Measurements from ENCODE around the gene KCTD15.

The KCTD15 gene

DNA sequence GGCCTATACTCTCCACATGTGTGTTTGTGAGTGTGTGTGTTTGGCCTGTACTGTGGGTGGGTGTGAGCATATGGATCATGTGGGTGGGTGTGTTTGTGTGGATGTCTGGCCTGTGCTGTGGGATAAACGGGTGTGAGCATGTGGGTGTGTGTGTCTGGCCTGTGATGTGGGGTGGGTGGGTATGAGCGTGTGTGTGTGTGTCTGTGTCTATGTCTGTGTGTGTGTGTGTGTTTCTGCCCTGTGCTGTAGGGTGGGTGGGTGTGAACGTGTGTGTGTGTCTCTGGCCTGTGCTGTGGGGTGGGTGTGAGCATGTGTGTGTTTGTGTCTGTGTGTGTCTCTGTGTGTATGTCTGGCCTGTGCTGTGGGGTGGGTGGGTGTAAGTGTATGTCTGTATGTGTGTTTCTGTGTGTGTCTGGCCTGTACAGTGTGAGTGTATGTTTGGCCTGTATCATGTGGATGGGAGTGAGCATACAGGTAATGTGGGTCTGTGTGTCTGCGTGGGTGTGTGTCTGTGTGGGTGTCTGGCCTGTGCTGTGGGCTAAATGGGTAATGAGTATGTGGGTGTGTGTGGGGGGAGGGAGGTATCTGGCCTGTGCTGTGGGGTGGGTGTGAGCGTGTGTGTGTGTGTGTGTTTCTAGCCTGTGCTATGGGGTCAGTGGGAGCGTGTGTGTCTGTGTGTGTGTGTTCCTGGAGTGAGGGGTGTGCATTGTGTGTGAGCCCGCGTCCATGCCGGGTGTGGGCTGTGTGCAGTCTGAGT is 20.8 kb upstream of the KCTD15 start:
- in situ Hi-C loops (cut with MboI; ENCODE audit: low sequenced_read_pairs, unreplicated experiment), result no loop called here
- TF ChIP-seq, protein P1, sequence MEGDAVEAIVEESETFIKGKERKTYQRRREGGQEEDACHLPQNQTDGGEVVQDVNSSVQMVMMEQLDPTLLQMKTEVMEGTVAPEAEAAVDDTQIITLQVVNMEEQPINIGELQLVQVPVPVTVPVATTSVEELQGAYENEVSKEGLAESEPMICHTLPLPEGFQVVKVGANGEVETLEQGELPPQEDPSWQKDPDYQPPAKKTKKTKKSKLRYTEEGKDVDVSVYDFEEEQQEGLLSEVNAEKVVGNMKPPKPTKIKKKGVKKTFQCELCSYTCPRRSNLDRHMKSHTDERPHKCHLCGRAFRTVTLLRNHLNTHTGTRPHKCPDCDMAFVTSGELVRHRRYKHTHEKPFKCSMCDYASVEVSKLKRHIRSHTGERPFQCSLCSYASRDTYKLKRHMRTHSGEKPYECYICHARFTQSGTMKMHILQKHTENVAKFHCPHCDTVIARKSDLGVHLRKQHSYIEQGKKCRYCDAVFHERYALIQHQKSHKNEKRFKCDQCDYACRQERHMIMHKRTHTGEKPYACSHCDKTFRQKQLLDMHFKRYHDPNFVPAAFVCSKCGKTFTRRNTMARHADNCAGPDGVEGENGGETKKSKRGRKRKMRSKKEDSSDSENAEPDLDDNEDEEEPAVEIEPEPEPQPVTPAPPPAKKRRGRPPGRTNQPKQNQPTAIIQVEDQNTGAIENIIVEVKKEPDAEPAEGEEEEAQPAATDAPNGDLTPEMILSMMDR (IDR thresholded peaks at IDR 0.05; ENCODE audit: borderline replicate concordance, control extremely low read depth, extremely low read depth, insufficient read depth, missing control alignments), result no peak
- DNase-seq (ENCODE audit: low spot score), result no peak

DNA sequence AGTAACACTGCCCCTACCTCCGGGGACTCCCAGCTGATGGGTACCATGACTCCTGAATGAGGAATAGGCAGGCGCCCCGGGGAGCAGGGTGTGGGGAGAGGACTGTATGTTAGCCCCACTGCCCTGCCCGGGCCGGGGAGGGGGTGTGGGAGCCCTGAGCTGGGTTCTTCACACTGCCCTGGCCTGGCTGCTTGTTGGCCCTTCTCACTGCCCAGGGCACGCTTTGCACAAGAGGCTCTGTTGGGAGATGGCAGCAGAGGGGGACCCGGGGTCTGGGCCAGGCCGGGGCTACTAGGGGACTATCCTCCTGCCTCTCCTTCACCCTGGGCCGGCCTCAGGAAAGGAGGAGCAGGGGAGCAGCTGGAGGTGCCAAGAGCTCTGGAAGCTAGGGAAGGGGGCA is 19.3 kb upstream of the KCTD15 start:
- no peak for DNase-seq (ENCODE audit: low spot score)
- TF ChIP-seq, protein P1 (IDR thresholded peaks at IDR 0.05; ENCODE audit: borderline replicate concordance, control extremely low read depth, extremely low read depth, insufficient read depth, missing control alignments), result no peak
- in situ Hi-C loops (cut with MboI; ENCODE audit: low sequenced_read_pairs, unreplicated experiment), result no loop called here

DNA sequence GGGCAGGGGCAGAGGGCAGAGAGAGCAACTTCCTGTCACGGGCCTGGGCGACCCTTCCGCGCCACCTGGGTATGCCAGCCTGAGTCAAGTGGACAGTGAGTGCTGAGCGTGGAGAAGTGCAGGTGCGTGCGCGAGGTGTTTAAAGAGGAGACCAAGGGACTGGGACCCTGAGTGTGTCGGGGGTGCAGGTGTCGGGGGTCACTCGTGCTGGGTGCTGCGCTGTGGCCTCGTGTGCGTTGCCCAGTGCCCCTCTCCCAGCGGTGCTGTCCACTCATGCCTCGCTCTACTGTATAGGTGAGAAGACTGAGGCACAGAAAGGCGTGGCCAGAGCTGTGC is 18.9 kb upstream of the KCTD15 start:
- TF ChIP-seq, protein P1 (IDR thresholded peaks at IDR 0.05; ENCODE audit: borderline replicate concordance, control extremely low read depth, extremely low read depth, insufficient read depth, missing control alignments), result no peak
- no peak for DNase-seq (ENCODE audit: low spot score)
- in situ Hi-C loops (cut with MboI; ENCODE audit: low sequenced_read_pairs, unreplicated experiment), result no loop called here

DNA sequence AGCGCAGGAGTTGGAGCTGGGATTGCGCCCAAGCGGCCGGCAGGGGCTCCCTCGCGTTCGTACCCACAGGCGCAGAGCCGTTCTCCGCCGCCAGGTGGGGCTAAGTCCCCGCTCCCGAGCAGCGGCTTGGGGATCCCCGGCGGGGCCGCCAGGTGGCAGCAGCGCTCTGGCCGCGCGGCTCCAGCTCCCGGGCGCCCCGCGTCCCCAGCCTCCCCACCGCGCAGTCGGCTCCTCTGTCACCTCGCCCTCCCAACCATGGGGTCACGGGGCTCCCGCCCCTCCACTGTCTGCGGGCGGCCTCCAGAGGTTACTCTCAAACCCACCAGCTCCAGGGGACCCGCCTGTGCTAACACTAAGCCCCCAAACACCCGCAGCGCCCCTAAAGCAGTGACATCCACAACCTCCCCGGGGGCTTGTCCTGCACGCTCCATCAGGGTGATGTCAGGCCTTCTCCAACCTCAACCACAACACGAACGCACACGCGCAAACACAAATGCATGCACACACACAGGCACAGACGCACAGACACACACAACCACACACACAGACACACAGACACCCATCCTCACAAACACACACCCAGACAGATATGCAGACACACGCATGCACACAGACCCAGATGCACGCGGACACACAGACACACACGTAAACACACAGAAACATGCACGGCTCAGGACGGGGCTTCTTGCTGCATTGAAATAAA is 18.4 kb upstream of the KCTD15 start:
- in situ Hi-C loops (cut with MboI; ENCODE audit: low sequenced_read_pairs, unreplicated experiment), result no loop called here
- DNase-seq (ENCODE audit: low spot score), result peak; percentile 98
- TF ChIP-seq, protein P1 (IDR thresholded peaks at IDR 0.05; ENCODE audit: borderline replicate concordance, control extremely low read depth, extremely low read depth, insufficient read depth, missing control alignments), result peak; percentile 100

DNA sequence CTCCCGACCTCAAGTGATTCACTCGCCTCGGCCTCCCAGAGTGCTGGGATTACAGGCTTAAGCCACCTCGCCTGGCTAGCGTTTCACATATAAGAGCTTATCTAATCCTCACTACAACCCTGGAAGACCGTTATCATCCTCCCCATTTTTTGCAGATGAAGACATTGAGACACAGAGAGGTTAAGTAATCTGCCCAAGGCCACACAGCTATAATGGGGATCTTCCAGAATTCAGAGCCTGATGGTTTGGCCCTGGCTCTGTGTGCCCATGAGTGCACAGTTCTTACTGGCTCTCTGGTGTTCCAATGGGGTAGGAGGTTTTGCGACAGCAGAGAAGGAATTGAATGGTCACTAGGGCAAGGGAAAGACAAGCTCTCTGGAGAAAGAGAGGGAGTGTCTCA is 16.8 kb upstream of the KCTD15 start:
- TF ChIP-seq, protein P1 (IDR thresholded peaks at IDR 0.05; ENCODE audit: borderline replicate concordance, control extremely low read depth, extremely low read depth, insufficient read depth, missing control alignments), result no peak
- in situ Hi-C loops (cut with MboI; ENCODE audit: low sequenced_read_pairs, unreplicated experiment), result loop anchor here (10.0 kb wide), 1 partner anchor 315 kb away; no protein-coding TSS in a partner anchor
- no peak for DNase-seq (ENCODE audit: low spot score)

DNA sequence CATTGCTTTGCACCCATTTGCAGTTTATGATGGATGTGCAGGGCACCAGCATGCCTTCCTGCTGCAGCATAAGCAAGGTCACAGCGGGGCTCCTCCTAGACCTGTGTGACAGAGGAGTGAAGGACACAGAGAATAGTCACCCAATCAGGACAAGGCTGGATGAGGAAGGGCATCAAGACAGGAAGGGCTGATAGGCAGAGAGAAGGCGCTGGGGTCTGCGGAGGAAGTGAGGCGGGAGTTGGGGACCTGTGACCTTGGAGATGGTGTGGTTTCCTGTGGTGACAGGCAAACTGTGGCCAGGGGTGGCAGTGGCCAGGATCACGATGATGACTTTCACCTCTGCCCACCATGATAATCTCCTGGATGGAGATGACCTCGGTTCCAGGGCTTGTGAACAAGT is 16.4 kb upstream of the KCTD15 start:
- in situ Hi-C loops (cut with MboI; ENCODE audit: low sequenced_read_pairs, unreplicated experiment), result loop anchor here (10.0 kb wide), 1 partner anchor 315 kb away; no protein-coding TSS in a partner anchor
- TF ChIP-seq, protein P1 (IDR thresholded peaks at IDR 0.05; ENCODE audit: borderline replicate concordance, control extremely low read depth, extremely low read depth, insufficient read depth, missing control alignments), result no peak
- no peak for DNase-seq (ENCODE audit: low spot score)

Data from GM13976 (cell line).